ENCODE data around the gene PIF1.

PIF1 gene

DNA sequence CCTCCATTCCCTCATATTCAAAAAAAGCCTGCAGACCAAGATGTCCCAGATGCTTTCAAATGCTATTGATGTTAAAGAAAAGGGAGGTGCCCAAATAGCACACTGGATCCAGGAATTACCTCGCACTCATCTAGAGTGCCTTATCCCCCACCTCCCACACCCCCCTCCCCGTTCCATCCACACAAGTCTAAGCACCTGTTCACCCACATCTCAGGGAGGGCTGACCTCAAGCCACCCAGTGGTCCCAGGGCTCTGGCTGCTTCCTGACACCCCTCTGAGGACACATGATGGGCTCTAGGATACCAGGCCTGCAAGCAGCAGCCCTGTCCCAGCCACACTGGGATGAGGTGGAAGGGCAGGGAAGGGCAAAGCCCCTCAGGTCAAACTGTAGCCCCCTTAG lies 54.8 kb downstream of the PIF1 start:
- TF ChIP-seq, protein P1, sequence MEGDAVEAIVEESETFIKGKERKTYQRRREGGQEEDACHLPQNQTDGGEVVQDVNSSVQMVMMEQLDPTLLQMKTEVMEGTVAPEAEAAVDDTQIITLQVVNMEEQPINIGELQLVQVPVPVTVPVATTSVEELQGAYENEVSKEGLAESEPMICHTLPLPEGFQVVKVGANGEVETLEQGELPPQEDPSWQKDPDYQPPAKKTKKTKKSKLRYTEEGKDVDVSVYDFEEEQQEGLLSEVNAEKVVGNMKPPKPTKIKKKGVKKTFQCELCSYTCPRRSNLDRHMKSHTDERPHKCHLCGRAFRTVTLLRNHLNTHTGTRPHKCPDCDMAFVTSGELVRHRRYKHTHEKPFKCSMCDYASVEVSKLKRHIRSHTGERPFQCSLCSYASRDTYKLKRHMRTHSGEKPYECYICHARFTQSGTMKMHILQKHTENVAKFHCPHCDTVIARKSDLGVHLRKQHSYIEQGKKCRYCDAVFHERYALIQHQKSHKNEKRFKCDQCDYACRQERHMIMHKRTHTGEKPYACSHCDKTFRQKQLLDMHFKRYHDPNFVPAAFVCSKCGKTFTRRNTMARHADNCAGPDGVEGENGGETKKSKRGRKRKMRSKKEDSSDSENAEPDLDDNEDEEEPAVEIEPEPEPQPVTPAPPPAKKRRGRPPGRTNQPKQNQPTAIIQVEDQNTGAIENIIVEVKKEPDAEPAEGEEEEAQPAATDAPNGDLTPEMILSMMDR (IDR thresholded peaks at IDR 0.05; ENCODE audit: low read depth, low read length, missing control alignments): no peak
- no peak overlapping the region for H3K4me3 ChIP-seq (replicated peaks; ENCODE audit: low read depth, low read length)
- no peak for DNase-seq (ENCODE audit: extremely low read depth, low read depth)

DNA sequence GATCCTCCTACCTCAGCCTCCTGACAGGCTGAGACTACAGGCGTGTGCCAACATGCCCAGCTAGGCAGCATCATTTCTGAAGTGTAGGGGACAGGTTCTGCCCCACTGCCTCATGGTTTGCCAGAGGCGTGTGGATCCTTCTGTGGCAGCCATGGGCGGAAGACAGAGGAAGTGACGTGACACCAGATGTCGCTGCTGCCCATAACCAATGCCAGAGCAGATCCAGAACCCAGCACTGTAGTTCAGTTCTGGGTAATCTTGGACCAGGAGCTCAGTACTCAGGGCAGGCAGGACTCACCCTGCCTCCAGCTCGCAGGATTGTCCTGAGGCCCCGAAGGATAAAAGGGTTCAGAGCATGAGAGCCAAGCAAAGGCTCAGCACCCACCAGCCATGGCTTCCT lies 58.2 kb downstream of the PIF1 start:
- DNase-seq (ENCODE audit: extremely low read depth, low read depth): no peak
- H3K4me3 ChIP-seq (replicated peaks; ENCODE audit: low read depth, low read length): no peak overlapping the region
- TF ChIP-seq, protein P1 (IDR thresholded peaks at IDR 0.05; ENCODE audit: low read depth, low read length, missing control alignments): no peak

DNA sequence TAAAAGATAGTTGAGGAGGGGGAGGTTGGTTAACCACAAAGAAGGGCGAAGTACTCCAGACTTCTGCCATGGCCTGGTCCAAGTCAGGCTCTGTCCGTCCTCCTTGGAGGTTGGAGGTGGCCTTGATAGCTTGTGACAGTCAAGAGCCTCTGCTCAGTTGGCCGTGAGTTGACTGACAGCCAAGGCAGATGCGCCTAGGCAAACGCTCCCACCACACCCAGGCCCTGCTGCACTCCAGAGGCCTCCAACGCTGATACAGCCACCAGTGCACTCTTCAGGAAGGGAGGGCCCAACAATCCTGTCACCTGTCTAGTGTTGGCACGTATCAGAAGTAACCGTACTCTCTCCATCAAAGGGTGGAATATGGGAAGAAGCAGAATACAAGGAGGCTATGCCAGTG lies 59.4 kb downstream of the PIF1 start:
- TF ChIP-seq, protein P1 (IDR thresholded peaks at IDR 0.05; ENCODE audit: low read depth, low read length, missing control alignments): no peak
- DNase-seq (ENCODE audit: extremely low read depth, low read depth): no peak
- H3K4me3 ChIP-seq (replicated peaks; ENCODE audit: low read depth, low read length): no peak overlapping the region

All from HFF-Myc (cell line).